Breast epithelium (tissue), 4 donors: ENCODE measurements around the gene NBPF3. TPM values are rescaled to one million over a fixed set of nuclear protein-coding genes. Genes with fewer than 3 reads are reported as not detected.

ENCODE experiments used
- DNase-seq, 2 donors: peaks; one replicate each; pipeline ENCODE4 v3.0.0-alpha.2; 2019; ENCODE audit warnings: low spot score in 2 of 2
- H3K27ac ChIP-seq, 2 donors: fragments of 200-600 bp; sonication (generic) in 1 of 2; one replicate each; pipeline ENCODE4 v1.5.1; 2016 to 2019; ENCODE audit warnings: mild to moderate bottlenecking in 1 of 2
- H3K27me3 ChIP-seq, 2 donors: fragments of 200-600 bp; sonication (generic) in 1 of 2; one replicate each; pipeline versions ENCODE4 v1.5.1 to v1.6.0; 2017 to 2019; ENCODE audit warnings: control low read depth in 1 of 2, mild to moderate bottlenecking in 1 of 2
- H3K36me3 ChIP-seq: fragments of 200-600 bp; one replicate; pipeline ENCODE4 v1.5.1; 2019
- H3K4me1 ChIP-seq, 2 donors: fragments of 200-600 bp; sonication (generic); one replicate each; pipeline ENCODE4 v1.5.1; 2016 to 2019; ENCODE audit warnings: control low read depth in 1 of 2
- H3K4me3 ChIP-seq, 3 donors: fragments of 200-600 bp; sonication (generic); 1 replicate in 2 of 3; 2 replicates in 1 of 3; pipeline ENCODE4 v1.5.1; 2016 to 2019; ENCODE audit warnings: mild to moderate bottlenecking in 3 of 3, moderate library complexity in 2 of 3
- H3K9me3 ChIP-seq, 2 donors: fragments of 200-600 bp; sonication (generic) in 1 of 2; one replicate each; pipeline ENCODE4 v1.5.1; 2016 to 2019; ENCODE audit warnings: control low read depth in 1 of 2
- POLR2A ChIP-seq: fragments of 450-650 bp; IDR thresholded peaks from one replicate; pipeline ENCODE4 v1.6.1; 2016; ENCODE audit warnings: antibody characterized with exemption, mild to moderate bottlenecking, moderate library complexity
- POLR2AphosphoS5 ChIP-seq, 3 donors: sonication (generic); formaldehyde crosslinking; IDR thresholded peaks; one replicate each; pipeline ENCODE4 v1.6.1; 2017; ENCODE audit warnings: antibody characterized with exemption in 3 of 3
- intact Hi-C: fragments of 100-400 bp; cut with DNase I; formaldehyde crosslinking; loops from one replicate; pipeline ENCODE4 v1.15.1; 2023; ENCODE audit warnings: low total_unique reads
- total RNA-seq, 3 donors: library from RNA; depleted of rRNA; stranded (reverse); fragments of >200 nt; gene quantifications; one replicate each; pipeline ENCODE4 v1.1.0, GENCODE V29; 2016
- TF ChIP-seq, protein P1 (sequence below), 3 donors: fragments of 450-650 bp; IDR thresholded peaks; one replicate each; pipeline ENCODE4 v1.5.1; 2016 to 2017; ENCODE audit warnings: antibody characterized with exemption in 3 of 3, mild to moderate bottlenecking in 3 of 3, moderate library complexity in 3 of 3

NBPF3 gene
- total RNA-seq, 3 donors from 2014 or later: 13.8 to 22.3 (median 20.6) TPM

DNA sequence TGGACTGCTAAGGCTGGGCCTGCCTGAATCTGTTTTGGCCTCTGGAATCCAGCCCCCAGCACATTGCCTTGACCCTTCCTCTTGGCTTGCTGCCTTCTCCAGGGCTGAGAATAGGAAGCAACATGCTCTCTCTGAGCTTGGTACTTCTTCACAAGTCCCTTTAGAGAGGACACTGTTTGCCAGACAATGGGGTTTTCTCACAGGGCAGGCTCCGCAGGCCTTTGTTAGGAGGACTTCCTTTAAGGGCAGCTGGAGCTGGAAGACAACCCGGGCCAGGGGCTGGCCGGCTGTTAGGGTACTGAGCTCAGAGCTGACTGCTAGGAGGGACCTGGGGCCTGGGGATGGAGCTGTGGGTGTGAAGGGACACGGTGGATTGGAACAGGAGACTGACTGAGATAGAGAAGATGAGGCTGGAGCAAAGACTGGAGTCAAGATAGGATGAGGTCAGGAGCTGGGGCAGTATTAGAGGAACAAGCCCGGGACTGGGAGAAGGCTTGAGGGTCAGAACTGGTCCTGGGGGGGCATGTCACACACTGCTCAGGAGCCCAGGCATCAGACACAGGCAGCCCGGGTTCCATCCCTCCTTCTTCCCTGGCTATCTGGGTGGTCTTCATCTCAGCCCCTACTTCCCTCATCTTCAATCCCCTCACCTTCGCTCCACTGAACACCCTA, 63.9 kb downstream of the NBPF3 start:
- Histone ChIP-seq H3K36me3 (no peaks in the 10 kb centered on the region), H3K27me3 (peaks cover 0 to 4% of the 10 kb centered on the region in 2 donors), H3K4me3 (no peak overlapping the region), H3K9me3 (no peaks in the 10 kb centered on the region), H3K27ac (peak overlapping the region; percentile 8 to 32), H3K4me1 (peaks cover 0 to 4% of the 10 kb centered on the region in 2 donors)
- TF ChIP-seq POLR2AphosphoS5 (IDR thresholded peaks at IDR 0.05) (no peak), POLR2A (no peak)
- TF ChIP-seq, protein P1, sequence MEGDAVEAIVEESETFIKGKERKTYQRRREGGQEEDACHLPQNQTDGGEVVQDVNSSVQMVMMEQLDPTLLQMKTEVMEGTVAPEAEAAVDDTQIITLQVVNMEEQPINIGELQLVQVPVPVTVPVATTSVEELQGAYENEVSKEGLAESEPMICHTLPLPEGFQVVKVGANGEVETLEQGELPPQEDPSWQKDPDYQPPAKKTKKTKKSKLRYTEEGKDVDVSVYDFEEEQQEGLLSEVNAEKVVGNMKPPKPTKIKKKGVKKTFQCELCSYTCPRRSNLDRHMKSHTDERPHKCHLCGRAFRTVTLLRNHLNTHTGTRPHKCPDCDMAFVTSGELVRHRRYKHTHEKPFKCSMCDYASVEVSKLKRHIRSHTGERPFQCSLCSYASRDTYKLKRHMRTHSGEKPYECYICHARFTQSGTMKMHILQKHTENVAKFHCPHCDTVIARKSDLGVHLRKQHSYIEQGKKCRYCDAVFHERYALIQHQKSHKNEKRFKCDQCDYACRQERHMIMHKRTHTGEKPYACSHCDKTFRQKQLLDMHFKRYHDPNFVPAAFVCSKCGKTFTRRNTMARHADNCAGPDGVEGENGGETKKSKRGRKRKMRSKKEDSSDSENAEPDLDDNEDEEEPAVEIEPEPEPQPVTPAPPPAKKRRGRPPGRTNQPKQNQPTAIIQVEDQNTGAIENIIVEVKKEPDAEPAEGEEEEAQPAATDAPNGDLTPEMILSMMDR (IDR thresholded peaks at IDR 0.05): no peak
- intact Hi-C loops: no loop called here
- peak; percentile 17 to 79 for DNase-seq

DNA sequence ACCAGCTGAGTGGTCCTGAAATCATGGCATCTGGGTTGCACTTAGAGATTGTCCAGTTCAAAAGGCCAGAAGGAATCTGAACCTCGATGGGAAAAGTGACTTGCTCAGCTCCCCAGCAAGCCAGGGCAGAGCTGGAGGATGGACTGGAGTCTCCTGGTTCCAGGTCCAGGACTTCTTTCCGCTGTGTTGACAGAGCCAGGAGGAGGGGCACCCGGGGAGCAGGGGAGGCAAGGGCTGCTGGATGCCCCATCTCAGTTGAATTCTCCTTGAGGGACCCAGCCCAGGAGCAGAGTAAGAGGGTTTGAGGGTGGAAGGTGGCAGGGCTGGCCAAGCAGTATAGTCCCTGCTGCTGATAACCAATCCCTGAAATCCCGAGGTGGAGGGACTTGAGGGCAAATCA, 66.9 kb downstream of the NBPF3 start:
- Histone ChIP-seq H3K27me3 (peaks cover 0 to 4% of the 10 kb centered on the region in 2 donors), H3K9me3 (no peaks in the 10 kb centered on the region), H3K27ac (no peak overlapping the region), H3K4me3 (no peak overlapping the region), H3K4me1 (peaks cover 8 to 23% of the 10 kb centered on the region in 2 donors), H3K36me3 (no peaks in the 10 kb centered on the region)
- DNase-seq: peak in 1 of 2 donors; percentile 28
- TF ChIP-seq POLR2AphosphoS5 (IDR thresholded peaks at IDR 0.05): no peak
- TF ChIP-seq POLR2A: no peak
- TF ChIP-seq, protein P1 (IDR thresholded peaks at IDR 0.05): no peak
- intact Hi-C loops: no loop called here

DNA sequence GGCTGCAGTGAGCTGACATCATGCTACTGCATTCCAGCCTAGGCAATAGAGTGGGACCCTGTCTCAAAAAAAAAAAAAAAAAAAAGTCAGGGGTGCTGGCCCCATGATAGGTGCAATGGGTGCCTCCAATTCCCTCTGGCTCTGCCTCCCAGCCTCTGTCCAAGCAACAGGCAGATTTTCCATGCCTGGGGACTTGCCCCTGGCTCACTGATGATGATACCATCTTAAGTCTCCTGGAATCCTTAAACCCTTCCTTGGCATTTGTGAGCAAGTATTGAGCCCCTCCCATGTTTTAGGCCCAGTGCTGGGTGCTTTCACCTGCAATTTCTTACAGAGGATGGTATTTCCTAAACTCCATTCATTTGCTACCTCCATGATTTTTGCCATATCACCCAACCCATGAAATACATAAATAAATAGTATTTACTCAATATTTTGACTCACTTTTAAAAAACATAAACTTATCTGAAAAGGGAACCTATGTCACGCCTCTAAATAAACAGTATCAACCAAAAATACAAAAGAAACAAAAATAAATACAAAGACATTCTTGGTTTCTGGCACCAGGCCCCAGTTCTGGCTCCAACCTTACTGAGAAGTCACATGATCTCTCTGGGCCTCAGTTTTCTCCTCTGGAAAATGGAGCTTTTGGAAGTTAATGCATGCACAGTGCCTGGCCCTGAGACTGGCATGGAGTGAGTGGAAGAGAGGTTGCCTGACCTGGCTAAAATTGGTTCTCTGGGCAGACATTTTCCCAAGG, 67.8 kb downstream of the NBPF3 start:
- no peak overlapping the region for H3K27ac ChIP-seq
- no peaks in the 10 kb centered on the region for H3K36me3 ChIP-seq
- peaks cover 8 to 23% of the 10 kb centered on the region in 2 donors for H3K4me1 ChIP-seq
- peaks cover 0 to 4% of the 10 kb centered on the region in 2 donors for H3K27me3 ChIP-seq
- H3K9me3 ChIP-seq: no peaks in the 10 kb centered on the region
- intact Hi-C loops: no loop called here
- TF ChIP-seq POLR2AphosphoS5 (IDR thresholded peaks at IDR 0.05): no peak
- TF ChIP-seq, protein P1 (IDR thresholded peaks at IDR 0.05): no peak
- no peak for TF ChIP-seq POLR2A
- no peak overlapping the region for H3K4me3 ChIP-seq
- DNase-seq: peak in 1 of 2 donors; percentile 19

DNA sequence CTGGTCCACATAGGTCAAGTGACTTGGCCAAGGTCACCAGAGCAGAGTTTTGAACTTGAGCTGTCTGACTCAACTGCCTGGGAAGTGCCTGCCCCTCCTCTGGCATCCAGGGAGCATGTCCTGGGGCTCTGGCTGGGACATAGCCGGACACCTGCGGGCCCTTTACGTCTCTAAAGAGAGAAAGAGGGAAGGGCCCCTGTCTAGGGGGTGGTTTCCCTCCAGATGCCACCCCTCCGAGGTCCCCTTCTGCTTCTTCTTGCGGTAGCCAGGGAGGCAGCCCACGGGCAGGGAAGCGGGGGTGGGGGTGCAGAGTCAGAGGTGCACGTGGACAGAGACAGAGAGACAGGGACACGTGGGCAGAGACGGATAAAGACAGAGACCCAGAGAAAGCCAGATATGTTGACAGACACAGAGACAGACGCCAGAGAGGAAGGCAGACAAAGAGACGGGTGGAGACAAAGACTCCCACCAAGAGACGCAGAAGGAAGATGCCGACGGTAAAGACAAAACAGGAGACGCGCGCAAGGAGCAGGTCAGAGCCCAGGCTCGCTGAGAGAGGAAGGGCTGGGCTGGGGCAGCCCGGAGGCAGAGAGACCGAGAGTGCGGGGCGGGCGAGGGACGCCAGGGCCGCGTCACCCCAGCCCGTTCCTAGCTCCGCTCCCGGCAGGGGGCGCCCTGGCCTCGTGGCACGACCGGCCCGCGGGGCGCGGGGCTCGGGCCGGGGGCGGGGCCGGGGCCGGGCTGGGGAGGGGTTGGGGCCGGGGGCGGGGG, 68.8 kb downstream of the NBPF3 start:
- TF ChIP-seq POLR2AphosphoS5 (IDR thresholded peaks at IDR 0.05): no peak
- TF ChIP-seq, protein P1 (IDR thresholded peaks at IDR 0.05): peak in 2 of 3 donors; percentile 34 to 39
- TF ChIP-seq POLR2A: no peak

More for the DNA sequence above, 68.8 kb downstream of the NBPF3 start:
- H3K36me3 ChIP-seq: no peaks in the 10 kb centered on the region
- H3K4me1 ChIP-seq: peaks cover 8 to 23% of the 10 kb centered on the region in 2 donors
- peak overlapping the region; percentile 15 to 68 (median 47) for H3K4me3 ChIP-seq
- peaks cover 0 to 4% of the 10 kb centered on the region in 2 donors for H3K27me3 ChIP-seq
- H3K27ac ChIP-seq: peak overlapping the region in 1 of 2 donors; percentile 94
- H3K9me3 ChIP-seq: no peaks in the 10 kb centered on the region
- intact Hi-C loops: no loop called here
- no peak for DNase-seq
